NCI-H1105 (cell line): Measurements from ENCODE around the gene TRAF3.
"Not testable (repeated sequence)": the region's sequence is repeated elsewhere in the genome, so short reads cannot be mapped to it uniquely, and the experiment has no call there.

Experiments
- DNase-seq: peaks from one replicate; lab custom pipeline; 2025; lab: John Stamatoyannopoulos, UW

TRAF3 gene

GRCh38 chr14:102828151-102828550 is 50.9 kb downstream of the TRAF3 start:
- no peak for DNase-seq

GRCh38 chr14:102829016-102829548 is 51.8 kb downstream of the TRAF3 start:
- DNase-seq: no peak

DNA sequence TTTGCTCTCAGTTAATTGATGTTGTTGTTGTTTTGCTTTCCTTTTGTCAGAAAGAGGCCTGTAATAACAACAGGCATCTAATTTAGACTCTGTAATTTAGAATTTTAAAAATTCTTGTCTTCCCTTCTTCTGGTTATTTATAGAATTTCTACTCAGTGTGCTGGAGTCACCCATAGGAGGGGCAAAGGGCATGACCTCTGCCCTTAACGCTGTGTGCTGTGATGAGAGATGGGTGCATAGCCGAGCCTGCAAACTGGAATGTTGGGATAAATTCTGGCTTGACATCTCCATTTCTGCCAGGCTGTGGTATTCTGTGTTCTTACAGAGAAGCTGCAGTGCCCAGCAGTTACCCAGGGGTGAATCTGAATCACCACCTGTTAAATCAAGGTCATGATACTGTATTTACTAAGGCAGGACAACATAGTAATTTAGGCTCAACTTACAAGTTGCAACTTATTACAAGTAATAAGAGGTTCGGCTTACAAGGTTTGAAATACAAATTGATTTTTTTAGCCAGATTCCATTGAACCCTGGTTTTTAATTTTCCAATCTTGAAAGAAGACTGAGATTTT is 53.3 kb downstream of the TRAF3 start:
- no peak for DNase-seq

DNA sequence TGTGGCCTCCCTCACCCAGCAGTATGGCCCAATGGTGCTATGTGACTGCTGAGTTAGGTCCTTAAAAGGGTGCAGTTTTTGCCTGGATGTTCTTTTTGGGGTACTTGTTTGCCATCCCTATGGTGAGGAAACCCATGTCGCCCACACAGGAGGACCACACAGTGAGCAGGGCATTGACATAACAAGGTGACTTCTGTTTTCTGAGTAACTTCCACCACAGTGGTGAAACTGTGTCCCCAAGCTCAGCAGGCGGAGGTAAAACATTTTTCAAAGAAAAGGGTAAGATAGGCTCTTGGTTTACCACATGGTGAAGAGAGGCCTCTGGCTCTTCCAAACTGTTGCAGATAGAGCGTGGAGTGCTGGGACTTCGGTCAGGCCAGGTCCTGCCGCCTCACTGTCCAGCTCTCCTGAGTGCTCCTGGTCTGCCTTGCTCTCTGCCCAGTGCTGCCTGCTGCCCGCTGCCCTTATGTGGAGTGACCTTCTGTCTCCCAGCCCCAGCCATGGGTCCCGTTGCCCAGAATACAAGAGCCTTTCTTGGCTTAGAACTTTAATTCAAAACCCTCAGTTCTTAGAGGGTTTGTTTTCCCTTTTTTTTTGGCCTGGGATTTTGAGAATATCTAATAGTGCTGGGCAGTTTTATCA is 54.0 kb downstream of the TRAF3 start:
- DNase-seq: no peak

GRCh38 chr14:102833341-102833740 is 56.1 kb downstream of the TRAF3 start:
- DNase-seq: no peak

DNA sequence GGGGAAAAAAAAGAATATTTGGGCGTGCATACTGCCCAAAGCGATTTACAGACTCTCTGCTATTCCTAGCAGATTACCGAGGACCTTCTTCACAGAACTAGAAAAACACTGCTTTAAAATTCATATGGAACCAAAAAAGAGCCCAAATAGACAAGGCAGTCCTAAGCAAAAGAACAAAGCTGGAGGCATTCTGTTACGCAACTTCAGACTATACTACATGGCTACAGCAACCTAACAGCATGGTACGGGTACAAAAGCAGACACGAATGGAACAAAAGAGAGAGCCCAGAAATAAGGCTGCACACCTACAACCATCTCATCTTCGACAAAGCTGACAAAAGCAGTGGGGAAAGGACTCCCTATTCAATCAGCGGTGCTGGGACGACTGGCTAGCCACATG is 56.7 kb downstream of the TRAF3 start:
- no peak for DNase-seq

GRCh38 chr14:102835959-102836358 is 58.7 kb downstream of the TRAF3 start:
- DNase-seq: no peak

GRCh38 chr14:102837120-102837519 is 59.9 kb downstream of the TRAF3 start:
- DNase-seq: not testable (repeated sequence)

DNA sequence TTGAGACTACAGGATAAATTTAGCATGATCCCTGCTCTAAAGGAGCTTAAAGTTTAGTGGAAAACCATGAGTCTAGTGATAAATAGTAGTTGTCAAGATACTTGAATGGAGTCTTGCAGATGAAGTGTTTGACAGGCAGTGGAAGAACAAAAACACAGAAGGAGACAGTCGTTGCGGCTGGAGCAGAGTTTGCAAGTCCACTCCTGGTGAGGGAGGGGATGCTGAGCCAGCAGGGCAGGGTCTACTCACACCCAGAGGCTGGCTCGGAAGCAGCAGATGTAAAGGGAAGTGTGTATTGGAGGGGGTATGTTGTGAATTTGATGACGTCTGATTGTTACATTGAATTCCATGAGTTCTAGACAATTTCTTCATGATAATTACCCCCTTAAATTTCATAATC is 61.3 kb downstream of the TRAF3 start:
- DNase-seq: no peak

DNA sequence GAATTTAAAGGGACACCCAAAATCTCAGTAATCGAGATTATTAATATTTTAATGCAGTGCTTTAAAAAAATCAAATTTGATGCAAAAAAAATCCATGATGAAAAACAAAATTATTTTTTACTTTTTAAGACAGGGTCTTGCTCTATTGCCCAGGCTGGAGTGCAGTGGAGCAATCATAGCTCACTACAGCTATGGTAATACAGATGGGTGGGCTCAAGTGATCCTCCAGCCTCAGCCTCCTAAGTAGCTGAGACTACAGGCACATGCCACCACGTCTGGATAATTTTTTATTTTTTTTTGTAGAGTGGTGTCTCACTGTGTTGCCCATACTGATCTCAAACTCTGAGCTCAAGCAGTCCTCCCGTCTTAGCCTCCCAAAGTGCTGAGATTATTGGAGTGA is 62.9 kb downstream of the TRAF3 start:
- no peak for DNase-seq

DNA sequence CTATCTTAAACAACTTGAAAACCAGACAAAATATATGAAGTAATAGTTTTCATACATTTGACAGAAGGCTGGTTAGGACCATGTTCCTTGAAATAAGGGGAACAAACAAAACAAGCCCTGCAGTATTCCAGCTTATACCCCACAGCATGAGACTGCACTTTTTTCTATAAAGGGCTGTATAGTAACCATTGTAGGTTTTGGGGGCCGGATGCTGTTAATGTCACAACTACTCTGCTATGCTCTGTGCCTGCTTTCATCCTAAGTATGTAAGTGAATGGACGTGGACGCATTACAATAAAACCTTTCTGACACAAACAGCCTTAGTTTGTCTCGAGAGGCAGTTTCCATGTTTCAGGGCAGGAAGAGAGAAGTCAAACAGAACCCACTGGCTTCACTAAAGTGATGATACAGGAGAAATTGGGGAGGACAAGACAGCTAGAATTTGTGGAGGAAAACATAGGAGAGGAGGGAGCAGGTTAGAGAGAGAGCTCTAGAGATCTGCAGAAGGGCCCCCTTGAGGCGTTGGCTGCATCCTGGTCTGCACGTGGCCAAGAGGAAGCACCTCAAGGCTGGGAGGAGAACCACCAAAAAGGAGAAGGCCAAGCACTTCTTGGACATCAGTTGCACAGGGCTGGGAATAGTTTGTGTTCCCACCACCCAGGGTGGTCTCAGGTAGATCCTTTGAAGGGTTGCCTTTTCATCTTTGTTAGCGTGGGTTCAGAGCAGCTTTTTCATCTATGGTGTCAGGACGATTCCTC is 63.7 kb downstream of the TRAF3 start:
- DNase-seq: no peak

DNA sequence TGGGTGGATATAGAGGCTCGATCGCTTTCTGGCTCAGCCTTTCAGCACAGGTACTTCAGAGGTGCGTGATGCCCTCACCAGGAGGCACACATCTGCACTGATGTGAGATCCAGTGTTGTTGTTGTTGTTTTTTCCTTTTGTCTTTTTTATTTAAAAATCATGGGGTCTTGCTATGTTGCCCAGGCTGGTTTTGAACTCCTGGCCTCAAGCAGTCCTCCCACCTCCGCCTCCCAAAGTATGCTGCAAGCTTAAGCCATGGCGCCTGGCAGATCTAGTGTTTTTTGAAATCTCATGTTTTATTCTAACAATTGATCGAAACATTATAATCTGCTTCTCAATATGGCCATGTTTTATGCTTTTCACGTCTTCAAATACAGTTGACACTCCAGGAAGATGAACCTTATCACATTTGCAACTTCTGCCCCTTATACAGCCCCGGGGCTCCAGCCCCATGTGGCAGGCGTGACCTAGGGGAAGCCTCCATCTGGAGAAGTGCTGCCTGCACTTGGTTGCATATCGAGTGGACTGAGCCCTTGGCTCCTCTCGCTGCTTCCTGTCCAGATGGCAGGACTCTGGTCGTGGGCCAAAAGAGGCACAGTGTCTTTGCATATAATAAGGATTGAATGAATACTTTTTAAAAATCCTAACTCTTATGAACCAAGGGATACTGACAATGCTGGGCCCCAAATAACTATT is 71.7 kb downstream of the TRAF3 start:
- no peak for DNase-seq

DNA sequence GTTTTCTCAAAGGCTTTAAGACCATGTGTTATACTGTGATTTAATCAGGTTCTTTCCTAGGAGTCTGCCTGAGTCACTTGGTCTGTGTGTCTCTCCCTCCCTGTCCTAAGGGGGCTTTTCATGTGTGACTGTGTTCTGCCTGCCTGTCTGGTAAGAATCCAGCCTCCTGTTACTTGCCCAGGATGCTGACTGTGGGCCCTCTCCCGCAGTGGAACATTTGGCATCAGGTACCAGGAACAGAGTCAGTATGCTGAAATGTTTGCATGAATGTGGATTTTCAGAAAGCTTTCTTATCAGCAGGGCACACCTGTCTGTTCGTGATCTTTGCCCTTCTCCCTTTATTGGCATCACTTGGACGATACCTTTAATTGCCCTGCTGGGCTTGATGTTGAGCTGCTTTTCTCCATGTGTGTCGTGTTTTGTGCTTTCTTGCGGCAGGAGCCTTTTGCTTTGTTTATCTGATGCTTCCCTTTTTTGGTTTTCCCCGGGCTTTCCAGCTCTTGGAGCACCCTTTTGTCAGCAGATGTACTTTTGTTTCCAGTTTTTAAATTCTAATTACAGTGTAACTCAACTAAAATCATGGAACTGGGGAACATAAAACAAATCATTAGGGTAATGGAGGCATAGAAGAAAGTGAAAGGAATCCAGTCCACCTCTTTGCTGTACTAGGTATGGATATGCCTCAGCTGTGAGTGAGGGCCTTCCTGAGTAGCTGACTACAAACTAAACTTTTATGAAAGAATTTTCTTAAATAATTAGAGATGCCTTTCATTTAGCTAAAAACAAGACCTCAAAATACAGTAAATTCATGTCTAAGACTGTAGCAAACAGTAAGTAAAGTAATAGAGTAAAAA is 72.5 kb downstream of the TRAF3 start:
- DNase-seq: no peak

GRCh38 chr14:102853648-102854047 is 76.4 kb downstream of the TRAF3 start:
- no peak for DNase-seq

GRCh38 chr14:102854091-102854703 is 76.9 kb downstream of the TRAF3 start:
- no peak for DNase-seq

DNA sequence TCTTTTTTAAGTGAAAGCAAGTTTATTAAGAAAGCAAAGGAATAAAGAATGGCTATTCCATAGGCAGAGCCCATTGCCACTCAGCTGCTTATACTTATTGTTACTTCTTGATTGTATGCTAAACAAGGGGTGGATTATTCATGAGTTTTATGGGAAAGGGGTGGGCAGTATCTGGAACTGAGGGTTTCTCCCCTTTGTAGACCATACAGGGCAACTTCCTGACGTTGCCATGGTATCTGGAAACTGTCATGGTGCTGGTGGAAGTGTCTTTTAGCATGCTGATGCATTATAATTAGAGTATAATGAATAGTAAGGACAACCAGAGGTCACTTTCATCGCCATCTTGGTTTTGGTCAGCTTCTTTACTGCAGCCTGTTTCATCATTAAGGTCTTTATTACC is 78.9 kb downstream of the TRAF3 start:
- DNase-seq: no peak

- no peak for DNase-seq
These were observed 80.2 kb downstream of the TRAF3 start for GRCh38 chr14:102857444-102857843.

DNA sequence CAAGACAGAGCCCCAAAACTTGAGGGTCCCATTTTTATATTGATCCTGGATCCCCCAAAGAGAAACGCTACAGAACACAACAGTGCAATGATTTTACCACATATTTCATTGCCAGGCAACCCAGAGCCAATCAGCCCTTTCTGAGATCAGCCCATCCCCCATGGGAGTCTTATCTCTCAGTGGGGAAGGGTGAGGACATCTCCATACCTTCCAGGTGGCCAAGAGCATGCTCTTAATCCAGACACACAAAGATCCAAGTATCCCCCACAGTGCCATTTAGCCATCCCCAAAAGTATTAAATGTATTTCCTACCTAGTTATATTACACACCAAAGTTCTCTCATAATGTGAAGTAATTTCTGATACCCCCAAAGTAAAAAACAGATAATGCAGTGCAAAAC is 82.7 kb downstream of the TRAF3 start:
- DNase-seq: no peak

- no peak for DNase-seq
These were observed 85.0 kb downstream of the TRAF3 start for GRCh38 chr14:102862154-102862773.

DNA sequence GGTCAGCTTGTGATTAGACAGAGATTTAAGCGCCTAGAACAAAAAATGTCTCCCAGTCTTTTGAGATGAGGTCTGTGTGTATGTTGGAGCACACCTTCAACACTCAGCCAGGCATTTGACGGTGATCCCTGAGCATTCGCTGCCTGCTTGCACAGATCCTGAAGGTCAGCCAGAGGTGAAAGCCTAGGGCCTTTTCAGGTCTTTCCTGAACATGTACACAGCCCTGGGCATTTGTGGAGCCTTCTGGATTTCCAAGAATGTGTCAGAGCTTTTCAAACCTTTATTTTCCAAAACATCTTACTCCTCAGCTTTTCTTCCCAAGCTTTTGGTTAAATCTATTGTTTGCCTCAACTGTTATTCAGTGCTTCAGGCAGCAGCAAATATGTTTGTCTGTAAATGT is 86.1 kb downstream of the TRAF3 start:
- no peak for DNase-seq

DNA sequence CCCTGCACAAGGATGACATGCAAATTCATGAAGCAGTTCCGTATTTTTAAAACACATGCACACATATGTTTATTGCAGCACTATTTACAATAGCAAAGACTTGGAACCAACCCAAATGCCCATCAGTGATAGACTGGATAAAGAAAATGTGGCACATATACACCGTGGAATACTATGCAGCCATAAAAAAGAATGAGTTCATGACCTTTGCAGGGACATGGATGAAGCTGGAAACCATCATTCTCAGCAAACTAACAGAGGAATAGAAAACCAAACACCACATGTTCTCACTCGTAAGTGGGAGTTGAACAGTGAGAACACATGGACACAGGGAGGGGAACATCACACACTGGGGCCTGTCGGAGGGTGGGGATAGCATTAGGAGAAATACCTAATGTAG is 88.7 kb downstream of the TRAF3 start:
- not testable (repeated sequence) for DNase-seq
